Stimulated activated CD8-positive, alpha-beta memory T cell treated with anti-CD3 and anti-CD28 coated beads, Interleukin-7, amount 100 ng/mL, for 4 hours (primary cell): Measurements from ENCODE around the gene SH3PXD2A.

ENCODE experiments used
- DNase-seq, 2 donors: peaks; one replicate each; pipeline ENCODE4 v3.0.0-alpha.2; 2020; ENCODE audit warnings: low read depth in 2 of 2

The SH3PXD2A gene

DNA sequence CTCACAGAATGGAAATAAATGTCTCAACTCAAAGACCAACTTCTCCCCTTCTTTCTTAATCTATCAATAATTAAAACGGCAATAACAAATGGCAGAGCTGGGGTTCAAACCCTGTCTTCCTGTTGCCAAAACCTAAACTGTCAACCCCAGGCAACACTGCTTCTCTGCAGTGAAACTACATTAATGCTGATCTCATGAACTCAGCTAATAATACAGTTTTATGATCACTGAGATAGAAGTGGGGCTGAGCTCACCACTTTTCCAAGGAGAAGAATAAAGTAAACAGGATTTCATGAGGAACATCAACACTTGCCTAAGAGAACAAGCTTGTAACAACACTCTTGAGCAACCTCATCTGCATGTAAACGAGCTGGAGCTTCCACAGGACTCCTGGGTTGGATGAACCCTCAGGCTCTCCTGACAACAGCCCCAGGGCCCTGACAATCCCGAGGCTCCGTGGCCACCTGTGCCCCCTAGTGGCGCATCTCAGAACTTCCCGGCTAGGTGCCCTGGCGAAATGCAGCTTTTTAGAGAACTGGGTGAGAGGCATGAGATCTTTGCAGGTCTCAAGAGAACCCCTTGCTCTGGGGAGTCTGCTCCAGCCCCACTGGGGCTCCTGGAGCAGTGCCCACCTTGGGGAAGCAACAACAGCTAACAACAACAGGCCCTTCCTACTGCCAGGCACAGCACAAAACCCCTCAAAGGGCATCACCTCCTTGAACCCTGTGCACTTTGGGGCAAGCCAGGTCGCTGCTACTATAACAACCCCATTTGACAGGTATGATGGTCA is 169.3 kb downstream of the SH3PXD2A start:
- peak; percentile 45 to 49 for DNase-seq

DNA sequence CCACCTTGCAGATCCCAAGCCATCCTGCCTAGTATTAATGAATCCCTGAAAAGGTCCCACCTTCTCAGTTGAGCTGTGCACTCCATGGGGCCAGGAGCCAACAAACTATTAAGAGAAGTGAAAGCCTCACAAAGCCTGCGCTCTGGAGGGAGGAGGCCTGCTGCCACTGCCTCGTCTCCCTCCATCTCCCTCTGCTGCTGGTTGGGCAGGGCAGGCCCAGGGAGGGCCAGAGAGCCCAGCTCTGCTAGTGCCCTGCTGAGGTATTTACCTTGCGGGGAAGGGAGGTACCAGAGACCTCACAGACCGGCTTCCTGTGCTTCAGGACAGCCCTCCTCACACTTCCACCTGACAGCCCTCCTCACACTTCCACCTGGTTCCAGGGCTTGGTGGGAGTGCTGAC is 171.5 kb downstream of the SH3PXD2A start:
- no peak for DNase-seq

DNA sequence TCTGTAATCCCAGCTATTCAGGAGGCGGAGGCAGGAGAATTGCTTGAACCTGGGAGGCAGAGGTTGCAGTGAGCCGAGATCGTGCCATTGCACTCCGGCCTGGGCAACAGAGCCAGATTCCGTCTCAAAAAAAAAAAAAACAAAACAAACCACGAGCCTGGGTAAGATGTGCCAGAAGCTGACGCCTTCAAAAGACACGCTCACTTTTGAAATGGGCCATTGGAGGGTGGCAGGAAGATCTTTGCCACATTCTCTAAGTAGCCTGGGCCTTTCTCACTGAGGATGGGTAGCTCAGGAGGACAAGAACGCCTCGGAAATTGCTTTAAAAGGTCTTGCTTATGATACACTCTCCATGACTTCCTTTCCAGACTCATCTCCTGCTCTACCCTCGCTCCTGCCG is 172.7 kb downstream of the SH3PXD2A start:
- no peak for DNase-seq

DNA sequence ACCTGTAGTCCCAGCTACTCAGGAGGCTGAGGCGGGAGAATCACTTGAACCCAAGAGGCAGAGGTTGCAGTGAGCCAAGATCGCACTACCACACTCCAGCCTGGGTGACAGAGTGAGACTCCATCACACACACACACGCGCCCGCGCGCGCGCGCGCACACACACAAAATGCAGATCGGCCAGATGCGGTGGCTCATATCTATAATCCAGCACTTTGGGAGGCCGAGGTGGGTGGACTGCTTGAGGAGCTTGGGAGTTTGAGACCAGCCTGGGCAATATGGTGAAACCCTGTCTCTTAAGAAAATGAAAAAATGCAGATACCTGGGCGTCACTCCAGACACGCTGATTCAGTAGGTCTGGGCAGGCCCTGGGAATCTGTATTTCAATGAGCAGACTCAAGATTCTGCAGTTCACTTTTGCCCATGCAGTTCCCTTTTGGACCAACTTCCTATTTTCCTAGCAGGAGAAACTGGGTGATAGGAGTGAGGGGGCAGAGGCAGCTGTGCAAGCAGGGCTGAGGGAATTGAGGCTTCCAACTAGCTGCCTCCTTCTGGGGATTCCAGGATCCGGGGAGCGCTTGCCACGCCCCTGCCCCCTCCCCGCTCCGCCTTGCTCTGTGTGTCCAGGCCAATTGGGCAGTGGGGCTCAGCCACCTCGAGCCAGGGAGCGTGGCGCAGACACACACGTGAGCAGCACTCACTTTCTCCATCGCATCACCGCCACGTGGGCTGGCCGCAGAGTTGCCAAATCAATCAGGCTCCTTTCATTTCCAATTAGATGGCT is 173.6 kb downstream of the SH3PXD2A start:
- no peak for DNase-seq

DNA sequence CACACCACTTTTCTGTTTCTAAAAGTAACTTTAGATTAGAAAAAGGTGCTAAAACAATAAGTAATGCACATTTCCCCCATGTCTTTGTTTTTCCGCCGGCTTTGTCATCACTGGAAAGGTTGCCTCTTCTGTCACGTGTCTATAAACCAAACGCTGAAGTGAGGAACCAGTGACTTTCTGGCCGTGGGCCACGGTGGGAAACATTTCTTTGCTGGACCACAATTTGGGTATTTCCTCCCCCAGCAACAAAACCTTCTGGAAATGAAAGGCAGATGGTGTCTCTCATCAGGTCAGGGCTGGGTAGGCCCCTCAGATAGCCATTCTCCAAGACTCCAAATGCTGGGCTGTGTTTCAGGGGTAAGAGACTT is 174.5 kb downstream of the SH3PXD2A start:
- no peak for DNase-seq

DNA sequence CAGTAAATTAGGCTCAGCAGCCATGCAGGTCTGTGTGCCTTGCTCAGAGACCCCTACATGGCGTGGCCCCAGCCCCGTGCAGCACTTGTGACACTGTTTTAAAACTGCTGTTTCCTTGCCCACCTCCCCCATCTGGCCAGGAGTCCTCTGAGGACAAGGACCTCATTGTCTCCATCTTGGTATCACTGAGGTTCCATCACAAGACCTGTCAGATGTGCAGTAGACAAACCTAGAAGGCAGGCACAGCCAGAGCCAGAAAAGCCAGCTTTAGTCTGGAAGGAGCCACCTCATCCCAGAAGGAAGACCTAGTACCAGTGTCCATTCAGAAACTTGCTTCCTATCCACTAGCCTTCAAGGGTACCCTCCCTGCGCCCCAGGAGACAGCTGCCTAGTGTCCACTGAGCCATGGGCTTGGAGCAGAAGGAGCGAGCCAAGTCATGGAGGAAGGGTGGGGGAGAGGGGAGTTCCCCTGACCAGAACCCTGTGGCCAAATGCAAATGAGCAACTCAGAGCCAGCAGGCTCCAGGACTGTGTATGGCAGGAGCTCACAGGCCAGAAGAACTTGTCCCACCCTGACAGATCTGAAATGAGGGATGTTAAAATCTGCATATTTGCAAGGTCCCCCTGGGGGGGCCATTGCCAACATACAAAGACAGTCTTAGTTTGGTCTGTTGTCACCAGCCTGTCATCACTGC is 176.1 kb downstream of the SH3PXD2A start:
- no peak for DNase-seq

DNA sequence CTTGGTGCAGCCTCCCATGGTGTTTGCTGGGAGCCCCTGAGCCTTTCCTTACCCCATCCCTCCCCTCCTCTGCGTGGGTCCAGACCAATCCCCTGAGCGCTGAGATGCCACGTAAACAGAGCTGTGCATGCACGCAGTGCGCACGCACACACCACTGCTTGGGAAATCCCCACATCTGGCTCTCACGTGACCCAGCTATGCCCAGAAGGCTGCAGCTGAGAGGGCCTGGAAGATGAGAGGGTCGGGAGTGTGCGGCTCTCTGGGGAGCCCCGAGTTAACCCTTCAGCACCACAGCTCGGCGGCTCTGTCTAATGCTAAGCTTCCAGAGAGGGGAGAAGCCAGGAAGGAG is 177.2 kb downstream of the SH3PXD2A start:
- DNase-seq, result peak; percentile 66 to 72

DNA sequence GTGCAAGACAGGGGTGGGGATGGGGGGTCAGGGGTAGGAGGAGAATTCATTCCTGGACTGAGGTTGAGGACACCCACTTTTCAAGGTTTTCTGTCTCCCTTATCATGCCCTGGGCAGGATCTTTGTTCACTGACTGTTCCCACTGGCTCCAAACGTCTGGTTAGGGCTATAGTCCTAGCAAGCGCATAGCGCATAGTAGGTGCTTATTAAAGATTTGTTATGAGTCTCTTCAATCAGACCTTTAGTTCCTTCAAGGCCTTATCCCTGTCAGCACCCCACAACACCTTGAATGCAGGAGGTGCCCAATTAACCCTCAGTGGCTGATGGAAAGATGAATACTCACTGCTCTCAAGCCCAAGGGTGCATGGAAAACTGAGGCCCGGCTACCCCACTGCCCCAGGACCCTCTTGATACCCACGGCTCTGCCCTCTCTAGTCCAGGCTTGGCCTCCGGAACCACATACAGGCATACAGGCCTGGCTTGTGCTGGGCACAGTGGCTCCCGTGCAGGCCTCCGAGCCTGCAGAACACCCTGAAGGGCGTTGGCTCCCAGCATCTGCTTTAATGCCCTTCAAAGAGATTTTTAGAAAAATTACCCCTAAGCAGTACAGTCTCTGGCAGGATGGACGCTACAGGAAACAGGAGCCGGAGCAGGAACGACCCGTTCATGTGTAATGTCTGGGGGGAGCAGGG is 177.7 kb downstream of the SH3PXD2A start:
- no peak for DNase-seq

DNA sequence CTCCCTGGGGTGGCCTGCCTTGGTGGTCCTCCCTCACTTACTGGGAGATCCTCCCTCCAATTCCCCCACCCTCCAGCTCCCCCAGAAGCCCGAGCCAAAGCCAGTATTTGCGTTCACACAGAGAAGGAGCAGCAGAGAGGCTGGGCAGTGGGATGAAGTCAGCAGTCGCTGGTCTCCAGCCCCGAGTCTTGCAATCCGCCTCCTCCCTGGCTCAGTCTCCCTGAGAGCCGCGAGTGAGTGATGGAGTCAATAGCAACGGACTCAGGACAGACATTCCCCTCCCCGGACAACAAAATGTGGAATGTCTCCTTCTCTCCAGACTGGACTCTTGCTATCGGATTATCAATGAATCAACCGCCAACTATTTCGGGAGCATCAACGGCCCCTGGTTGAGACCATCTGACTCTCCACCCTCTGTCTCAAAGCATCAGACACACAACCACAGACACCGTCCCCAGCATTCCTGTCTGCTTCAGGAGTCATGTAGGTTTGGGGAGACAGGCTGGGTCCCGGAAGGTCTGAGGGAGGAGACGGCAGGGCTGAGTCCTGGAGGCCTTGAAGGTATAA is 178.4 kb downstream of the SH3PXD2A start:
- no peak for DNase-seq

DNA sequence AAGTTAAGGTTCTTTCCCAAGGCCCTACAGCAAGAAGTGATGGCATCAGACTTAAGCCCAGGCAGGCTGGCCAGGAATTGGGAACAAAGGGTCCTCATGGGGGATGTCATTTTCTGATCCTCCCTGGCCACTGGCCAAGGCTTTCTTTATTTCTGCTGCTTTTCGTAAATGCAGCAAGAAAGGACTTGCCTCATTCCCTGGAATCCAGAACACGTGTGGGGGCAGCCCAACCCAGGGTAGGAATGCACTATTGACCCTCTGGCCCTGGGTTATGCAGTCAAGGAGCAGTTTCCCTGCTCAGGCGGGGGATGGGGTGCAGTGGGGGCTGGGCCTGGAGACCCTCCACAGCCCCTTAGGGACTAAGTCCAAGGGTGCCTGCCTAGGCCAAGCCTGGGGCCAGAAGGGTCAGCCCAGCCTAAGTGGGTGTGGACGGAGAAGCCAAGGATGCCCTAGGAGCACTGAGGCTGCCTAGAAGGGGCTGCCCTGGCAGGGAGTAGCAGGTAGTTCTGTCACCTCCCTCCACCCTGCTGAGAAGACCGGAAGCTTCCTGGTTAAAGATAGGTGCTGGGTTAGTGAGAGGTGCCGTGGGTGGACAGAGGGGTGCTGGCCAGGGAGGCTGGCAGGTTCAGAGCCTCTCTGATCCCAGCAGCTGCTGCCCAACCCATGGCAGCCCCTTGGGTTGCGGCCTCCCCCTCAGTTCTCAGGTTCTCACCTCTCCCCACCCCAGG is 179.2 kb downstream of the SH3PXD2A start:
- no peak for DNase-seq

DNA sequence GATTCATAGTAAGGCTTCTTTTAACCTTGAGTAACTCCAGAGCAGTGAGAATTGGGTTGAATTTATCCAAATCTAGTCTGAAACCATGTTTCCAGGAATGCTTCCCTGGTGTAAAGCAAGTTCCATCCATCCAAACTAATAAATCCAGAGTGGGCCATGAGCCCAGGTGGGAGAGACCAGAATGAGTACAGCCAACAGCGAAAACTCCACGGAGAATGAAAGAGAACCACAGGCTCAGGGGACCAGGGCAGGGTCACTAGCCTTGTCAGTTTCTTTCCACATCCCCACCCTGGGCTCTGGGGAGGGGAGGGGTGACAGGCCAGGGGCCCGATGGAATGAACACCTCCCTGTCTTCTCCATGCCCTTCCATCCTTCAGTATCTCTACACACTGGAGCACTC is 181.8 kb downstream of the SH3PXD2A start:
- DNase-seq, result no peak

DNA sequence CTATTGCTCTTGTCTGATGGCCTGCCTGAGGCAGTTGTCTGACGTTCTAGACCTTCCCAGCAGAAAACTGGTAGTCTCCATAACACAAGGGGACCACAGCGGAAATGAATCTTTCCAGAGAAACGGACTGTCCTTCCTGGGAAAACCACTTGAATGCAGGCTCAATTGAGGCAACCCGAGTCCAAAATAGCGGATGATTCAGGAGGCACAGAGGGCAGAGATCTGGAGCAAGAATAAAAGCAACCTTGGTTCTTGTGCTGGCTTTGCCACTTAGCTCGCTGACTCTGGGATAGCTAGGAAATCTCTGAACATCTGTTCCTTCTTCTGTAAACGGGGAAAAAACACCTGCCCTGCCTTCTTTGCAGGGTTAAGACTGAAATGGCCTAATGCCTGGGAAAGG is 183.0 kb downstream of the SH3PXD2A start:
- DNase-seq, result no peak

DNA sequence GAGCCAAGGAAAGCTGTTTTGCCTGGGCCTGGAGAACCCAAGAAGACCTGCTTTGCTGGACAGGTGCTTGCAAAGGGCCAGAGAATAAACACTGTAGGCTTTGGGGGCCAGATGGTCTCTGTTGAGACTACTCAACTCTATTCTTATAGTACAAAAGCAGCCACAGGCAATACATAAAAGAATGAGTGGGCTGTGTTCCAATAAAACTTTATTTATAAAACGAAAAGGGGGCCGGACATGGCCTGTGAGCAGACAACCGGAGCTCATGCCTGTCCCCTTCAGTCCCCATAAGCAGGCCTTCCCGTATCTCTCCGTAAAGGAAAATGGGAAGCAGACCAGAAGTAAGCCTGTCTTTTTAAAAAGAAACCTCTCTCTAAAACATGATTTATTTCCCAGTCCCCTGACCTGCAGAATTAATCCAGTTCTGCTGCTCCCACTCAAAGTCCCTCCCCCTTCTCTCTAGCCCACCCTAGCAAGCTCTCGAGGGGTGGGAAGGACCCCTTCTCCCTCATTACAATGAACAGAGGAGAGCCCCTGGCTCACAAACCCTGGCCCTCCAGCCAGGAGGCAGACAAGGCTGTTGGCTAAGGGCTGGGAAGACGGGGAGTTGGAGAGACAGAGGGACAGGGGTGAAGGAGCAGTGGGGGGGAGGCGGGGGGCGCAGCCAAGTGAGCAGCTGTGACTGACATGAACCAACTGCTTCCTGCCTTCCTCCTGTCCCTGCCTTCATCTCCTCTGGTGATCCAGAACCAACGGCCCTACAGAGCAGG is 184.1 kb downstream of the SH3PXD2A start:
- DNase-seq, result no peak

DNA sequence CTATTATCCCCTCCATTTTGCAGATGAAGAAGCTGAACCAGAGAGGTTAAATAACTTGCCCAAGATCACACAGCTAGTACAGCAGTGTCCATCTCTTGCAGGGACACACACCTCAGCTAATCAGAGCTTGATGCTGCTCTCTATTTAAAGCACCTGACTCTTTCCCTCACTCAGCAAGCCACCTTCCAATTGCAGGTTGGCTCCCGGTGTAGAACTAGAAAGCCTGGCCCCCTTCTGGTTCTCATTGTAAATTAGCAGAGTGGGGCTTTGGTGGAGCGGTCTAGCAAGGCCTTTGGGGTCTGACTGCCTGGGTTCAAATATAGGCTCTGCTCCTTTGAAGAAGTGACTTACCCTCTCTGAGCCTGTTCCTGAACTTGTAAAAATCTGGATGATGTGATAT is 185.4 kb downstream of the SH3PXD2A start:
- DNase-seq, result no peak

DNA sequence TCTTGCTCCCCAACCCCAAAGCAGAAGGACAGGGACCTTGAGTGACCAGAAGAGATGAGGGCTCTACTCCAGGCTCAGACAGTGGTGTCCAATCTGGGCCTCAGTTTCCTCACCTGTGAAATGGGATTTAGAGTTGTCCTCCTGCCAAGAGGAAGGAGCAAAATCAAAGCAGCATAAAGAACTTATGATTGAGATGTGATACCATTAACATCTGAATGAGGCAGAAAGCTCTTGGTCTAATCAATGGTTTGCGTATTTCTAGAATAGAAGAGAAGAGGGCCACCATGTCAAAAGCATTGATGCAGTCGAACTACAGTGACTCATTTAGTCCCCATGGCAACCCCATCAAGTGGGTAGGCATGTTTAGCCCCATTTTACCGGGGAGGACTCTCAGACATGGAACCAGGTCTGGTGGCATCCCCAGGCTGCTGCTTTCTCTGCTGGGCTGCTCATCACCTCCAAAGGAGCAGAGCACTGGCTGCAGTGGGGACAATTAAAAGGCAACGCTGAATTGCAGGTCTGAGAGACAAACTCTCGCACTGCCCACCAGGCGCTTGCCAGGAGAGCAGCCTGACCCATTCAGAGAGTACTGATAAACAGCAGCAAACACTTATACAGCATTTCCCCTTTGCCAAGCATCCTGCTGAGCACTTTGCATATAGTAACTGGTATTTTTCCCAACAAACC is 186.0 kb downstream of the SH3PXD2A start:
- no peak for DNase-seq

DNA sequence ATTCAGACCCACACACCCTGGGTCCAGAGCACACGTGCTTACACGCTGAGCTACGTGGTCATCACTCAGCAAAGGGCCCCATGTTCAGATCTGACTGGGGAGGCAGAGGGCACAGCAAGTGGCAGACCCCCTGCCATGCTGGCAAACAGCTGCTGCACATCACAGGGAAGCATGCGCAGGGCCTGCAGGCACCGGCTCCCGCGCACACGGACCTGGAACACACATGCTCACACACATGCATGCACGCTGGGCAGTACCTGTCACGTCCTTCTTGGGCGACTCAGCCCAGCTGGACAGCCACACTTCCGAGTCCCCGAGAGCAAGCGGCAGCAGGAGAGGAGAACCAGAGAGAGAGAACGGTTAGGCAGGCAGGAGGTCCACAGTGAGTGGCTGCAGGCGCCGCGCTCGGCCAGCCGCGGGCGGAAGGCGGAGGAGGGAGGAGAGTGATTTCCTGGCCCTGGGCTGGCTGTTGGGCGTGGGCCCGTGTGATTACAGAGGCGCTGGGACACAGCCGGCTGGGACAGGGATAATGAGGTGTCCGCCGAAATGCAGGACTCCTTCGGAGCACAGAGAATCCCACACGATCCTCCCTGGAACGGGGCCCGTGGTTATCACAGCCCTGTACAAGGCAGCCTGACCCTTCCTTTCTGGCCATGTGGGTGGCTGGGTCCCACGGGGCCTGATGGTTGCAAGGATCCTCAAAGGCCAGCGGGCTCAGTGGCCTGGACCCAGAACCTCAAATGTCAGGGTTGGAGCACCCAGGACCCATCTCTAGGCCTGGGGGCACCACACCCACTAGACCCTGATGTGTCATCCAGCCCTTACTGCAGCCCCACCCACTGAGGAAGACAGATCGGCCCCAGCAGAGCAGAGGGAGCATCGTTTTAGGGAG is 186.8 kb downstream of the SH3PXD2A start:
- no peak for DNase-seq

DNA sequence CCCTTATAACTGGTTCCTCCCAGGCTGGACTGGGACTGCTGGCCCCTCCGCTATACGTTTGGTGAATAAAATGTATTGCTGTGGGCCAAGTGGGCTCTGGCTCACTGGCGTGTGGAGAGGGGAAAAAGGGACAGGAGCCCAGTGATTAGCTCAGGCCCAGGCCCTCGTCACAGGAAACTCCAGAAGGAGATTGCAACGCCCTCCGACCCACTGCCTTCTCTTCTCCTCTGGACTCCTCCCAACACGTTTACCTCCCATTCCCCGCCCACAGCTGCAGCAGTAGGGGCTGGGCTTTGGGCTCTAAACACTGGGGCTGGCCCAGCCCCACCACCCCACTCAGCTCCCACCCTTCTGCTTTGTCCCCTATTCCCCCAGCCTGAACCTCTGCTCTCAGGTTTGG is 188.0 kb downstream of the SH3PXD2A start:
- no peak for DNase-seq

DNA sequence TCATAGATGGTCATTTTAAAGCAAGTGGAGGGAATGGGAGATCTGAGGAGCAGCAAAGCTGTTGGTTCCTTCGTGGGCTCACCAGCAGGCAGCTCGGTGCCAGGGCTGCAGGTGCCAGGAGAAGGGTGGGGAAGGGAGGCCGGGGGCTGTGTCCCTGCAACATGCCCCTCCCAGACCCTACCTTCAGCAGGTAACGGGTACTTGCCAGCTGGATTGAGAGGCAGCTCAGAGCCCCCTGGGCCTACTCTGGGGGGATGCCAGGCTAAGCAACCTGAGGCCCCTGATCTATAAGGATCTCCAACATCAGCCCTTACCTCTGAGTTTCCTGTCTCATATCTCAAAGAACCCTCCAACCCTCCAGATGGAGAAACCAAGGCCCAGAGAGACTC is 188.6 kb downstream of the SH3PXD2A start:
- DNase-seq, result no peak
